Spleen (tissue), 7 donors: ENCODE measurements around the gene TMEM170A.

Source experiments
- POLR2AphosphoS5 ChIP-seq, 3 donors: sonication (generic); formaldehyde crosslinking; IDR thresholded peaks; one replicate each; pipeline ENCODE4 v1.5.1; 2017; ENCODE audit warnings: antibody characterized with exemption in 3 of 3
- TF ChIP-seq, protein P1 (sequence below), 11 experiments: fragments of 200-600 bp in 7 of 11; fragments of 450-650 bp in 4 of 11; sonication (generic) in 4 of 11; IDR thresholded peaks in 8 of 11; conservative IDR thresholded peaks in 3 of 11; 1 replicate in 7 of 11; 2 replicates in 4 of 11; pipeline versions ENCODE4 v1.4.0 to v1.8.0; 2016 to 2021; ENCODE audit warnings: antibody characterized with exemption in 11 of 11, inconsistent platforms in 4 of 11, mild to moderate bottlenecking in 1 of 11
- donor health status: DM: no; HTN: no; CAD: no; lungs with moderate emphysema.
- donor health status: DM: no; HTN: no; CAD: no.
- donor health status: DM: no; HTN: no; CAD: no.

DNA sequence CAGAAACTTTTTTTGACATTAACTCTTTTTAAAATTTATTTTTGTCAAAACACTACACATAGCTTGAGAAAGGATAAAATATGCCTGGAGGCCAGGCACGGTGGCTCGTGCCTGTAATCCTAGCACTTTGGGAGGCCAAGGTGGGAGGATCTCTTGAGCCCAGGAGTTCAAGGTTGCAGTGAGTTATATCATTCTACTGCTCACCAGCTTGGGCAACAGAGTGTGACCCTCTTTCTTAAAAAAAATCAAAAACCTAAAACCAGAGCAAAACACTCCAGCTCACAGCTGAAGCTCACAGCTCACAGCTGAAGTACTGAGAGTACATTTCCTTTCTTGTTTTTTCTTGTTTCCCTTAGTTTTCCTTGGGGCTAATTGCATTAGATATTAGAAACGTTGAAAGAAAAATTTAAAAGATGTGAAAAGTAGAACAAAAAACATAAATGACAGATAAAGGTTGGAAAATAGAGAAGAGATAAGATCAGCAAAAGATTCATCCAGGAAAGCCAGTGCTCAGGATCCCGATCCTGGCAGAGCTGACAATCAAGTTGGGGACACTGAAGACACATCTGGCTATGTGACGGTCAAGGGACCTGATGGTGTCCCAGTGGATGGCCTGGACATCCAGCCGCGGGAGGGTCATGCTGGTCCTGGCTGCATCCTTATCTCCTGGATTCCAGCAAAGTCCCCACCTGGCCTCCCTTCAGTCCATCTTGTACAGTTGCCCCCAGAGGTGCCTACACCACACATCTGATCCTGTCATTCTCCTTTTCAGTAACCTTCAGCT, 20.9 kb upstream of the TMEM170A start:
- TF ChIP-seq, protein P1, sequence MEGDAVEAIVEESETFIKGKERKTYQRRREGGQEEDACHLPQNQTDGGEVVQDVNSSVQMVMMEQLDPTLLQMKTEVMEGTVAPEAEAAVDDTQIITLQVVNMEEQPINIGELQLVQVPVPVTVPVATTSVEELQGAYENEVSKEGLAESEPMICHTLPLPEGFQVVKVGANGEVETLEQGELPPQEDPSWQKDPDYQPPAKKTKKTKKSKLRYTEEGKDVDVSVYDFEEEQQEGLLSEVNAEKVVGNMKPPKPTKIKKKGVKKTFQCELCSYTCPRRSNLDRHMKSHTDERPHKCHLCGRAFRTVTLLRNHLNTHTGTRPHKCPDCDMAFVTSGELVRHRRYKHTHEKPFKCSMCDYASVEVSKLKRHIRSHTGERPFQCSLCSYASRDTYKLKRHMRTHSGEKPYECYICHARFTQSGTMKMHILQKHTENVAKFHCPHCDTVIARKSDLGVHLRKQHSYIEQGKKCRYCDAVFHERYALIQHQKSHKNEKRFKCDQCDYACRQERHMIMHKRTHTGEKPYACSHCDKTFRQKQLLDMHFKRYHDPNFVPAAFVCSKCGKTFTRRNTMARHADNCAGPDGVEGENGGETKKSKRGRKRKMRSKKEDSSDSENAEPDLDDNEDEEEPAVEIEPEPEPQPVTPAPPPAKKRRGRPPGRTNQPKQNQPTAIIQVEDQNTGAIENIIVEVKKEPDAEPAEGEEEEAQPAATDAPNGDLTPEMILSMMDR (IDR thresholded peaks at IDR 0.05 in 8 of 11, conservative IDR thresholded peaks at IDR 0.05 in 3 of 11): no peak
- no peak for TF ChIP-seq POLR2AphosphoS5 (IDR thresholded peaks at IDR 0.05)
